Endothelial cell (in vitro differentiated cells): ENCODE data around the gene LSAMP. TPM values are rescaled to one million over a fixed set of nuclear protein-coding genes. Genes with fewer than 3 reads are reported as not detected.

Source experiments
- DNase-seq: peaks from one replicate; pipeline ENCODE4 v3.0.0; 2021; ENCODE audit warnings: low spot score
- H3K27ac Mint-ChIP-seq: one replicate; pipeline ENCODE4 v1.8.0; 2021; ENCODE audit warnings: mixed read lengths, inconsistent platforms; ENCODE audit not compliant: unreplicated experiment
- H3K27me3 Mint-ChIP-seq: one replicate; pipeline ENCODE4 v1.8.0; 2021; ENCODE audit warnings: mild to moderate bottlenecking, moderate library complexity, mixed read lengths, inconsistent platforms; ENCODE audit not compliant: unreplicated experiment
- H3K36me3 Mint-ChIP-seq: one replicate; pipeline ENCODE4 v1.8.0; 2021; ENCODE audit warnings: mild to moderate bottlenecking, low read depth, mixed read lengths, inconsistent platforms; ENCODE audit not compliant: unreplicated experiment
- H3K4me1 Mint-ChIP-seq: one replicate; pipeline ENCODE4 v1.8.0; 2021; ENCODE audit warnings: mild to moderate bottlenecking, mixed read lengths, inconsistent platforms; ENCODE audit not compliant: unreplicated experiment
- H3K4me3 Mint-ChIP-seq: one replicate; pipeline ENCODE4 v1.8.0; 2021; ENCODE audit warnings: mild to moderate bottlenecking, mixed read lengths, inconsistent platforms; ENCODE audit not compliant: unreplicated experiment
- H3K9me3 Mint-ChIP-seq: one replicate; pipeline ENCODE4 v1.8.0; 2021; ENCODE audit warnings: mixed read lengths, inconsistent platforms; ENCODE audit not compliant: unreplicated experiment
- CTCF ChIP-seq: fragments of 200-600 bp; sonication (generic); IDR thresholded peaks from one replicate; pipeline ENCODE4 v1.5.0; 2021; ENCODE audit warnings: antibody characterized with exemption; ENCODE audit not compliant: unreplicated experiment
- total RNA-seq: library from RNA; stranded (reverse); fragmentation: NEBNext Ultra II Directional; extraction: Animal tissue kit (Norgen Biotek cat#: 25700); gene quantifications from one replicate; pipeline ENCODE4 v1.2.1, GENCODE V29; 2021; ENCODE audit not compliant: unreplicated experiment

Gene LSAMP
- total RNA-seq, 1 donor from 2014 or later, result 6.1 TPM

GRCh38 chr3:115860766-115861165, 584.5 kb downstream of the LSAMP start:
- H3K4me1 Mint-ChIP-seq, result peaks cover 6% of the 10 kb centered on the region

GRCh38 chr3:115859002-115859807, 586.1 kb downstream of the LSAMP start:
- peaks cover 1% of the 10 kb centered on the region for H3K4me1 Mint-ChIP-seq
- H3K27ac Mint-ChIP-seq, result no peak overlapping the region
- H3K27me3 Mint-ChIP-seq, result no peaks in the 10 kb centered on the region
- H3K36me3 Mint-ChIP-seq, result no peaks in the 10 kb centered on the region
- no peak for TF ChIP-seq CTCF
- no peak for DNase-seq
- no peaks in the 10 kb centered on the region for H3K9me3 Mint-ChIP-seq
- H3K4me3 Mint-ChIP-seq, result no peak overlapping the region

More at GRCh38 chr3:115860766-115861165, 584.5 kb downstream of the LSAMP start:
- no peaks in the 10 kb centered on the region for H3K27me3 Mint-ChIP-seq
- H3K27ac Mint-ChIP-seq, result no peak overlapping the region
- no peak overlapping the region for H3K4me3 Mint-ChIP-seq
- no peak for DNase-seq
- H3K9me3 Mint-ChIP-seq, result no peaks in the 10 kb centered on the region
- no peaks in the 10 kb centered on the region for H3K36me3 Mint-ChIP-seq
- TF ChIP-seq CTCF, result no peak

- no peak overlapping the region for H3K27ac Mint-ChIP-seq
- no peak overlapping the region for H3K4me3 Mint-ChIP-seq
- no peak for DNase-seq
- no peaks in the 10 kb centered on the region for H3K9me3 Mint-ChIP-seq
- H3K36me3 Mint-ChIP-seq, result no peaks in the 10 kb centered on the region
- TF ChIP-seq CTCF, result no peak
- H3K4me1 Mint-ChIP-seq, result peaks cover 4% of the 10 kb centered on the region
- no peaks in the 10 kb centered on the region for H3K27me3 Mint-ChIP-seq
These were observed 587.7 kb downstream of the LSAMP start for GRCh38 chr3:115857518-115858136.

DNA sequence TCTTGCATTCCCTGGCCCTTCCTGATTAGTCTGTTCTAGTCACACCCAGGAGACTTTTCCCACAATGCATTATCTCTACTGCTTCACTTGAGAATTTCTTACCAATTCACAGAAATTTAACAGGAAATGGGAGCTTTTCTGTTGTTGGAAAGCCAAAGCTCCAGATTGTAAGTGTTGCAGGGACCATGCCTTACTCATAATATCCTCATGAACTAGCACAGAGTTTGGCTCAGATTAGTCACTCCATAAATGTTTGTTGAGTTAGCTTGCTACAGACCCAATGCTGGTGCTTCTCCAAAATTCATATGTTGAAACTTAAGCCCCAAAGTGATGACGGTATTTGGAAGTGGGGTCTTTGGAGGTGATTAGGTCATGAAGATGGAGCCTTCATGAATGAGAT, 589.4 kb downstream of the LSAMP start:
- no peak for TF ChIP-seq CTCF
- Mint-ChIP-seq H3K4me1 (peaks cover 4% of the 10 kb centered on the region), H3K4me3 (no peak overlapping the region), H3K27me3 (no peaks in the 10 kb centered on the region), H3K36me3 (no peaks in the 10 kb centered on the region), H3K9me3 (no peaks in the 10 kb centered on the region), H3K27ac (no peak overlapping the region)
- DNase-seq, result no peak

DNA sequence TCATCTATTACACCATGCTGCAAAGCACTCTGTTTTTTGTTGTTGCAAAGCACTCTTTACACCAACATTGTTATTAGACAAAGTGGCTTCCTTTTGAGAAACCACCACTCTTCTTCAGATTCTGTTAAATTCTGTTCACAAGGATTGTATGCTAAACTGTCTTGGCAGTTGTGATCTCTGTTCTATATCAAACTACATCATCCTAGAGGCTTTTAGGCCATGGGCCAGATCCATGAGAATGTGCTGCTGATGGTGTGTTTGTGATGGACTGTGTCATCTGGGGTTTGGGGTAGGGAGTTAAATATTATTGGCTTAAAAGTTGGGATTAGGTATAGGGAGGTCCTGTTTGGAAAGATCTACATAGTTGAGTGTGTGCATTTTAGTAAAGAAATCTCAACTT, 592.2 kb downstream of the LSAMP start:
- Mint-ChIP-seq H3K4me3 (no peak overlapping the region), H3K27me3 (no peaks in the 10 kb centered on the region), H3K9me3 (no peaks in the 10 kb centered on the region), H3K36me3 (no peaks in the 10 kb centered on the region), H3K4me1 (peaks cover 4% of the 10 kb centered on the region), H3K27ac (no peak overlapping the region)
- DNase-seq, result no peak
- no peak for TF ChIP-seq CTCF
